Activated B cell treated with CpG ODN at 0.5 μM for 24 hours (primary cell): ENCODE results near the gene ARHGEF18. TPM values are rescaled to one million over a fixed set of nuclear protein-coding genes. Genes with fewer than 3 reads are reported as not detected.

Source experiments
- ATAC-seq: fragments of 200-7000 bp; cut with Tn5 transposase; one replicate; pipeline ENCODE4 v1.10.0; 2021; ENCODE audit warnings: low read depth, mild to moderate bottlenecking, moderate library complexity
- CTCF ChIA-PET: fragments of 350-600 bp; sonication (Branson Sonifier 250); formaldehyde crosslinking; loops from one replicate; lab custom pipeline; 2021; ENCODE audit warnings: antibody characterized with exemption; lab: Charles Lee
- POLR2A ChIA-PET: fragments of 350-600 bp; sonication (Branson Sonifier 250); formaldehyde crosslinking; loops from one replicate; lab custom pipeline; 2021; ENCODE audit warnings: antibody characterized with exemption; lab: Charles Lee
- DNase-seq: peaks from one replicate; pipeline ENCODE4 v3.0.0; 2022
- H3K27ac Mint-ChIP-seq: one replicate; pipeline ENCODE4 v1.8.0; 2020; ENCODE audit warnings: mixed read lengths
- H3K27me3 Mint-ChIP-seq: one replicate; pipeline ENCODE4 v1.8.0; 2021; ENCODE audit warnings: mixed read lengths
- H3K36me3 Mint-ChIP-seq: one replicate; pipeline ENCODE4 v1.8.0; 2021; ENCODE audit warnings: low read depth, mixed read lengths
- H3K4me1 Mint-ChIP-seq: one replicate; pipeline ENCODE4 v1.8.0; 2021; ENCODE audit warnings: mixed read lengths
- H3K4me3 Mint-ChIP-seq: one replicate; pipeline ENCODE4 v1.8.0; 2020; ENCODE audit warnings: mild to moderate bottlenecking, mixed read lengths
- H3K9me3 Mint-ChIP-seq: one replicate; pipeline ENCODE4 v1.8.0; 2020; ENCODE audit warnings: mixed read lengths
- intact Hi-C: fragments of 100-400 bp; cut with micrococcal nuclease; formaldehyde crosslinking; loops from one replicate; pipeline ENCODE4 v1.15.1; 2024
- total RNA-seq: library from RNA; stranded (reverse); gene quantifications from 2 replicates; pipeline ENCODE4 v1.2.3, GENCODE V29; 2022
- TF ChIP-seq, protein P1 (sequence below): fragments of 200-600 bp; IDR thresholded peaks from one replicate; pipeline ENCODE4 v1.8.0; 2022; ENCODE audit warnings: antibody characterized with exemption, mild to moderate bottlenecking

The ARHGEF18 gene
- total RNA-seq, 1 donor from 2014 or later, result 51.9 TPM

DNA sequence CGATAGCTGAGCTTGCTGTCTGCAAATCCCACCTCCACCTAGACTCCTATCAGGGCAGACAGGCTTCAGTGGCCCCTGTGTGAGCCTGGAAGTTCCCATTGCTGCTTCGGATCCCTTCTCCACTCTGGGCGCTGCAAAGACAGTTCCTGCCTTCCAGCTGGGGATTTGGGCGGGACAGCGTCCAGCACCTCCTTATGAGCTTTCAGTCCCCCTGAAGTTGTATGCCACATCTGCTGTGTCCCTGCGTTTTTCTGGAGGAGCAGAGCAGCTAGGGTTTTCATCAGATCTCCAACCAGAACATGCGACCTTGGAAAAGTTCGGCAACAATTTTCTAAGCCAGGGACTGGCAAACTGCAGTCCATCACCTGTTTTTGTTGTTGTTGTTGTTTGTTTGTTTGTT is 38.0 kb downstream of the ARHGEF18 start:
- ChIA-PET CTCF (no interaction called here), POLR2A (interaction anchor here (0.6 to 1.5 kb wide), 7 partner anchors 9 to 266 kb away, joined by 3 to 5 read pairs (median 4); partner anchors contain the start of gene ARHGEF18)
- Mint-ChIP-seq H3K27me3 (no peaks in the 10 kb centered on the region), H3K27ac (peak overlapping the region; percentile 92), H3K4me3 (peak overlapping the region; percentile 69), H3K9me3 (no peaks in the 10 kb centered on the region), H3K4me1 (peaks cover 23% of the 10 kb centered on the region), H3K36me3 (peaks cover 72% of the 10 kb centered on the region)
- intact Hi-C loops, result no loop called here
- DNase-seq, result no peak
- TF ChIP-seq, protein P1, sequence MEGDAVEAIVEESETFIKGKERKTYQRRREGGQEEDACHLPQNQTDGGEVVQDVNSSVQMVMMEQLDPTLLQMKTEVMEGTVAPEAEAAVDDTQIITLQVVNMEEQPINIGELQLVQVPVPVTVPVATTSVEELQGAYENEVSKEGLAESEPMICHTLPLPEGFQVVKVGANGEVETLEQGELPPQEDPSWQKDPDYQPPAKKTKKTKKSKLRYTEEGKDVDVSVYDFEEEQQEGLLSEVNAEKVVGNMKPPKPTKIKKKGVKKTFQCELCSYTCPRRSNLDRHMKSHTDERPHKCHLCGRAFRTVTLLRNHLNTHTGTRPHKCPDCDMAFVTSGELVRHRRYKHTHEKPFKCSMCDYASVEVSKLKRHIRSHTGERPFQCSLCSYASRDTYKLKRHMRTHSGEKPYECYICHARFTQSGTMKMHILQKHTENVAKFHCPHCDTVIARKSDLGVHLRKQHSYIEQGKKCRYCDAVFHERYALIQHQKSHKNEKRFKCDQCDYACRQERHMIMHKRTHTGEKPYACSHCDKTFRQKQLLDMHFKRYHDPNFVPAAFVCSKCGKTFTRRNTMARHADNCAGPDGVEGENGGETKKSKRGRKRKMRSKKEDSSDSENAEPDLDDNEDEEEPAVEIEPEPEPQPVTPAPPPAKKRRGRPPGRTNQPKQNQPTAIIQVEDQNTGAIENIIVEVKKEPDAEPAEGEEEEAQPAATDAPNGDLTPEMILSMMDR, result no peak
- no peak for ATAC-seq

DNA sequence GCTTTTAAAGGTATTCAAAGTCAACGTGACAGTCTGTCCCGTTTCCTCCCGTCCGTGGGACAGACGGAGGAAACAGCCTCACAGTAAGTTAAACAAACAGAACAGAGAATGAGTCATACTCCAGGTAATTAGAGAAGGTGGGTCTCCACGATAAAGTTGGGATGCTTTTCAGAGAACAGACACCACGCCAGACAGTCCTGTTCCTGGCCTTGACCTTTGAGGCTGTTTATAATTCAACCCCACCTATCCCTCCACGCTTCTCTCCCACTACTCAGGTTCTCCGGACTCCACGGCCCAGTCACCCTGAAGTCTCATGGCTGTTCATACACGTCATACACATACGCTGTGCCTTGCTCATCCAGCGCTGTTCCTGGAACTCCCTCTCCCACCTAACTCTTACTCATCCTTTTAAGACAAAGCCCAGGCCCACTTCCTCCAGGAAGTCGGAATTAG is 42.5 kb downstream of the ARHGEF18 start:
- H3K27me3 Mint-ChIP-seq, result no peaks in the 10 kb centered on the region
- H3K9me3 Mint-ChIP-seq, result no peaks in the 10 kb centered on the region
- no peak for ATAC-seq

DNA sequence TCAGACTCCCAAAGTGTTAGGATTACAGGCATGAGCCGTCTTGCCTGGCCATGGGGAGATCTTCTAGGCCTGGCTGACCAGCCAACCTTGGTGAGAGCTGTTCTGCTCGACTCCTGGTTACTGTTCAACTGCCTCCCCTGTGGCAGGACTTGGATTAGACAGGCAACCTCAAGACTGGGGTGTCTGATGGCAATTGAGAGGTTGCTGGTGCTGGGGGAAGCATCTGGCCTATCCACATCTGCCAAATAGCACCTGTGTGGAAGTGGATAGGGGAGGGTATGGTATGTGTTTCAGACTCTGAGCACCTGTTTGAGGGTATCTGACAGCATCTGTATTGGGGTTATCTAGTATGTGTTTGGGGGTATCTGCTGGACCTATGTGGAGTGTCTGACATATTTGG is 44.7 kb downstream of the ARHGEF18 start:
- ATAC-seq, result no peak
- peak overlapping the region; percentile 65 for H3K4me3 Mint-ChIP-seq
- ChIA-PET CTCF (interaction anchor here (1.7 kb wide), 1 partner anchor 39 kb away, joined by 5 read pairs; no protein-coding TSS in a partner anchor), POLR2A (interaction anchor here (0.6 kb wide), 2 partner anchors 298 to 621 kb away, joined by 3 read pairs; partner anchors contain the start of gene VAV1)
- TF ChIP-seq, protein P1, result no peak
- DNase-seq, result no peak
- H3K36me3 Mint-ChIP-seq, result peaks cover 26% of the 10 kb centered on the region
- H3K4me1 Mint-ChIP-seq, result peaks cover 32% of the 10 kb centered on the region
- H3K9me3 Mint-ChIP-seq, result no peaks in the 10 kb centered on the region
- no peaks in the 10 kb centered on the region for H3K27me3 Mint-ChIP-seq
- intact Hi-C loops, result loop anchor here (10.0 kb wide), 1 partner anchor 91 kb away; the partner anchor contains the start of gene PEX11G
- peak overlapping the region; percentile 87 for H3K27ac Mint-ChIP-seq

More for the DNA sequence above, 42.5 kb downstream of the ARHGEF18 start:
- Mint-ChIP-seq H3K36me3 (peaks cover 39% of the 10 kb centered on the region), H3K27ac (peak overlapping the region; percentile 44), H3K4me3 (no peak overlapping the region), H3K4me1 (peaks cover 42% of the 10 kb centered on the region)
- intact Hi-C loops, result loop anchor here (10.0 kb wide), 1 partner anchor 94 kb away; the partner anchor contains the start of gene PEX11G
- ChIA-PET POLR2A (no interaction called here), CTCF (no interaction called here)
- TF ChIP-seq, protein P1, result no peak
- no peak for DNase-seq

DNA sequence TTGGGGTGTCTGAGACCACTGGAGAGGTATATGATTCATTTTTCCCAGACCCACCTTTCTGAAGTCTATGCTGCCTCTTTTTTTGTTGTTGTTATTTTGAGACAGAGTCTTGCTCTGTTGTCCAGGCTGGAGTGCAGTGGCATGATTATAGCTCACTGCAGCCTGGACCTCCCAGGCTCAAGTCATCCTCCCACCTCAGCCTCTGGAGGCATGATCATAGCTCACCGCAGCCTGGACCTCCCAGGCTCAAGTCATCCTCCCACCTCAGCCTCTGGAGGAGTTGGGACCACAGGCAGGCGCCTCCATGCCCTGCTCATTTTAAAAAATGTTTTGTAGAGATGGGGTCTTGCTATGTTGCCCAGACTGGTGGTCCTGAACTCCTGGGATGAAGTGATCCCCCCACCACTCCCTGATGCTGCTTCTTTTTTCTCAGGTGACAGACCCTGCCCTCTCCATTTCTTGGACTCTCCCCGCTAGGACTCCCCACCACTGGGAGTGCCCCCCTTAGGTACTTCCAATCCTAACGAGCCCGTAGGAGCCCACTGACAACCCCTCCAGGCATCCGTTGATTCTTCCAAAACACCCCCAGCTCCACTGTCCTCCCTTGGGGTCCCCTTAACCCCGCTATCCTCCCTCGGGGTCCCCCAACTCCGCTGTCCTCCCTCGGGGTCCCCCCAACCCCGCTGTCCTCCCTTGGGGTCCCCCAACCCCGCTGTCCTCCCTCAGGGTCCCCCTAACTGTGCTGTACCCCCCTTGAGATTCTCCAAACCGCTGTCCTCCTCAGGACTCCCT is 45.4 kb downstream of the ARHGEF18 start:
- ATAC-seq (no peak), DNase-seq (no peak)
- POLR2A ChIA-PET, result interaction anchor here (0.5 to 2.6 kb wide), 7 partner anchors 44 to 851 kb away, joined by 3 to 8 read pairs (median 3); partner anchors contain the start of genes ARHGEF18 and VAV1
- peaks cover 37% of the 10 kb centered on the region for H3K4me1 Mint-ChIP-seq
- H3K27me3 Mint-ChIP-seq, result no peaks in the 10 kb centered on the region
- CTCF ChIA-PET, result interaction anchor here (1.7 kb wide), 1 partner anchor 40 kb away, joined by 5 read pairs; no protein-coding TSS in a partner anchor
- TF ChIP-seq, protein P1, result no peak
- H3K9me3 Mint-ChIP-seq, result no peaks in the 10 kb centered on the region
- intact Hi-C loops, result loop anchor here (10.0 kb wide), 1 partner anchor 91 kb away; the partner anchor contains the start of gene PEX11G
- H3K27ac Mint-ChIP-seq, result peak overlapping the region; percentile 87
- H3K36me3 Mint-ChIP-seq, result peaks cover 27% of the 10 kb centered on the region
- peak overlapping the region; percentile 92 for H3K4me3 Mint-ChIP-seq
